H1 (cell line): ENCODE measurements around the gene CACNG4. TPM values are rescaled to one million over a fixed set of nuclear protein-coding genes. Genes with fewer than 3 reads are reported as not detected.

Experiments used
- ASH2L ChIP-seq: fragments of 200-600, 300-600 bp; sonication (generic); IDR thresholded peaks from one replicate; pipeline ENCODE4 v1.7.1; 2017; ENCODE audit warnings: low read length
- EP300 ChIP-seq, 2 experiments: IDR thresholded peaks; 1 replicate in 1 of 2; 2 replicates in 1 of 2; pipeline ENCODE4 v1.6.1; 2011 to 2012; ENCODE audit warnings: low read depth in 2 of 2, low read length in 2 of 2, mild to moderate bottlenecking in 2 of 2, borderline replicate concordance in 1 of 2, inconsistent platforms in 1 of 2, moderate library complexity in 1 of 2
- JUN ChIP-seq: IDR thresholded peaks from 2 replicates; pipeline ENCODE4 v1.6.1; 2011; ENCODE audit warnings: low read depth, mild to moderate bottlenecking, improper control_type of control experiment, low read length
- JUND ChIP-seq: IDR thresholded peaks from 2 replicates; pipeline ENCODE4 v1.6.1; 2011; ENCODE audit warnings: mild to moderate bottlenecking, improper control_type of control experiment, low read length
- NANOG ChIP-seq: IDR thresholded peaks from 2 replicates; pipeline ENCODE4 v1.6.1; 2011; ENCODE audit warnings: low read length, low read depth, mild to moderate bottlenecking, inconsistent platforms; ENCODE audit not compliant: insufficient read depth, poor library complexity, severe bottlenecking
- SP2 ChIP-seq: IDR thresholded peaks from 2 replicates; pipeline ENCODE4 v1.6.1; 2012; ENCODE audit warnings: mild to moderate bottlenecking, low read length, inconsistent platforms
- polyA plus RNA-seq, 7 experiments: library from polyadenylated mRNA; depleted of rRNA in 3 of 7; stranded (reverse) in 5 of 7; unstranded in 2 of 7; fragments of >200 nt in 5 of 7; fragments of 200-250 nt in 2 of 7; gene quantifications; 1 replicate in 5 of 7; 2 replicates in 1 of 7; 4 replicates in 1 of 7; pipeline versions ENCODE4 v1.2.1 to v1.2.3, GENCODE V29; 2011 to 2013; ENCODE audit warnings: missing spikeins in 2 of 7, mixed read lengths in 2 of 7
- total RNA-seq: library from RNA; stranded (reverse); fragmentation: NEBNext Ultra II Directional; extraction: Animal tissue kit (Norgen Biotek cat#: 25700); gene quantifications from 2 replicates; pipeline ENCODE4 v1.2.1, GENCODE V29; 2021

The CACNG4 gene
- total and polyA plus RNA-seq, 2 of the 8 experiments (the other 6 are each of a cell fraction or from before 2014, with no cell fraction given): 3.6 to 5.6 TPM

GRCh38 chr17:66944351-66945146 is 20.0 kb upstream of the CACNG4 start (continued):
- TF ChIP-seq NANOG (no peak), JUND (no peak), JUN (no peak), SP2 (no peak), EP300 (IDR thresholded peaks at IDR 0.05; ENCODE audit: borderline replicate concordance in 1 of 2, low read depth in 2 of 2, low read length in 2 of 2) (no peak), ASH2L (no peak)
